ENCODE results near the gene ZNF512. TPM values are rescaled to one million over a fixed set of nuclear protein-coding genes. Genes with fewer than 3 reads are reported as not detected.

ZNF512 gene
- total and polyA plus RNA-seq, 2 of the 13 experiments (the other 11 are each of a cell fraction or from before 2014, with no cell fraction given): 29.8 to 31.0 TPM

GRCh38 chr2:27582695-27583389, at the start of gene ZNF512 (continued):
- TF ChIP-seq HMGXB3 (CRISPR knock-in tag; IDR thresholded peaks at IDR 0.05; ENCODE audit: borderline replicate concordance): peak; percentile 69; the same call in 1 of the 2 replicates
- TF ChIP-seq PCBP1 (IDR thresholded peaks at IDR 0.05; ENCODE audit: borderline replicate concordance, low read depth, low read length): 0 out of 2 replicates have a peak, but pooled peaks have one; percentile 65
- no peak for TF ChIP-seq ZNF263 (CRISPR knock-in tag; IDR thresholded peaks at IDR 0.05)
- no peak for TF ChIP-seq DBP (CRISPR knock-in tag; IDR thresholded peaks at IDR 0.05; ENCODE audit: not compliant biosample characterization)
- no peak for TF ChIP-seq ZNF569 (CRISPR knock-in tag; IDR thresholded peaks at IDR 0.05; ENCODE audit: borderline replicate concordance)
- TF ChIP-seq ZNF460 (CRISPR knock-in tag; IDR thresholded peaks at IDR 0.05; ENCODE audit: borderline replicate concordance): no peak
- peak in 1 of 2 experiments; percentile 24; a peak in 1 of 4 replicates for TF ChIP-seq REST (IDR thresholded peaks at IDR 0.05; ENCODE audit: borderline replicate concordance in 1 of 2, low read depth in 1 of 2, low read length in 2 of 2)
- no peak for TF ChIP-seq CHCHD3 (CRISPR knock-in tag; IDR thresholded peaks at IDR 0.05)
- peak; percentile 89 for TF ChIP-seq KDM2A (CRISPR knock-in tag; IDR thresholded peaks at IDR 0.05; ENCODE audit: borderline replicate concordance, low read depth)
- no peak for TF ChIP-seq ZNF318 (CRISPR knock-in tag; IDR thresholded peaks at IDR 0.05)
